ENCODE data around the gene PTPRM. TPM values are rescaled to one million over a fixed set of nuclear protein-coding genes. Genes with fewer than 3 reads are reported as not detected.

The PTPRM gene
- polyA plus RNA-seq, 1 donor (not counting 4 experiments of a cell fraction or from before 2014, with no cell fraction given) = 54.5 TPM

- dilution Hi-C loops (cut with MboI; ENCODE audit: extremely low pct_ligation_motif_present, low sequenced_read_pairs) = no loop called here
- H3K4me3 ChIP-seq (ENCODE audit: control insufficient read depth in 2 of 3, extremely low read depth in 1 of 3, insufficient read depth in 2 of 3, low read depth in 1 of 3, low read length in 3 of 3) = no peak overlapping the region
- no peaks in the 10 kb centered on the region for H3K4me1 ChIP-seq (ENCODE audit: control insufficient read depth, extremely low read depth, insufficient read depth, low read length)
- TF ChIP-seq CTCF (optimal IDR thresholded peaks at IDR 0.05 in 1 of 3, IDR thresholded peaks at IDR 0.05 in 1 of 3, conservative IDR thresholded peaks at IDR 0.05 in 1 of 3; ENCODE audit: extremely low read depth in 1 of 3, insufficient read depth in 2 of 3, low read length in 3 of 3) = no peak
- no peak for TF ChIP-seq EZH2 (IDR thresholded peaks at IDR 0.05; ENCODE audit: low read length)
- no peaks in the 10 kb centered on the region for H3K27me3 ChIP-seq (ENCODE audit: control insufficient read depth, extremely low read depth, insufficient read depth, low read length)
- H3K4me2 ChIP-seq (ENCODE audit: control insufficient read depth, extremely low read depth, insufficient read depth, low read depth, low read length) = no peak overlapping the region
- DNase-seq (ENCODE audit: low read depth, low spot score) = no peak
- no peaks in the 10 kb centered on the region for H3K36me3 ChIP-seq (ENCODE audit: control insufficient read depth in 2 of 2, extremely low read depth in 1 of 2, insufficient read depth in 2 of 2, low read length in 2 of 2)
- H3K9ac ChIP-seq (ENCODE audit: control insufficient read depth, extremely low read depth, insufficient read depth, low read length) = no peak overlapping the region
- no peaks in the 10 kb centered on the region for H3K9me3 ChIP-seq (ENCODE audit: control insufficient read depth, low read depth, low read length)
- no peak overlapping the region for H2AFZ ChIP-seq (ENCODE audit: control insufficient read depth, low read length)
- peak; percentile 20 for FAIRE-seq
- no peaks in the 10 kb centered on the region for H4K20me1 ChIP-seq (ENCODE audit: control insufficient read depth, extremely low read depth, insufficient read depth, low read length)
- H3K9me1 ChIP-seq (ENCODE audit: control insufficient read depth, extremely low read depth, insufficient read depth, low read length) = peaks cover 2% of the 10 kb centered on the region
- H3K79me2 ChIP-seq (ENCODE audit: control insufficient read depth, insufficient read depth, low read length) = peaks cover 4% of the 10 kb centered on the region
- H3K27ac ChIP-seq (ENCODE audit: control insufficient read depth, insufficient read depth, low read length) = no peak overlapping the region
These were observed 79.2 kb downstream of the PTPRM start for GRCh38 chr18:7646174-7646886.

- peaks cover 2% of the 10 kb centered on the region for H3K79me2 ChIP-seq (ENCODE audit: control insufficient read depth, insufficient read depth, low read length)
- no peak overlapping the region for H3K4me2 ChIP-seq (ENCODE audit: control insufficient read depth, extremely low read depth, insufficient read depth, low read depth, low read length)
- H3K9ac ChIP-seq (ENCODE audit: control insufficient read depth, extremely low read depth, insufficient read depth, low read length) = no peak overlapping the region
- TF ChIP-seq CTCF (optimal IDR thresholded peaks at IDR 0.05 in 1 of 3, IDR thresholded peaks at IDR 0.05 in 1 of 3, conservative IDR thresholded peaks at IDR 0.05 in 1 of 3; ENCODE audit: extremely low read depth in 1 of 3, insufficient read depth in 2 of 3, low read length in 3 of 3) (no peak), EZH2 (IDR thresholded peaks at IDR 0.05; ENCODE audit: low read length) (no peak)
- H3K27me3 ChIP-seq (ENCODE audit: control insufficient read depth, extremely low read depth, insufficient read depth, low read length) = no peaks in the 10 kb centered on the region
- H4K20me1 ChIP-seq (ENCODE audit: control insufficient read depth, extremely low read depth, insufficient read depth, low read length) = no peaks in the 10 kb centered on the region
- no peaks in the 10 kb centered on the region for H3K9me3 ChIP-seq (ENCODE audit: control insufficient read depth, low read depth, low read length)
- no peak overlapping the region for H2AFZ ChIP-seq (ENCODE audit: control insufficient read depth, low read length)
- no peak overlapping the region for H3K4me3 ChIP-seq (ENCODE audit: control insufficient read depth in 2 of 3, extremely low read depth in 1 of 3, insufficient read depth in 2 of 3, low read depth in 1 of 3, low read length in 3 of 3)
- dilution Hi-C loops (cut with MboI; ENCODE audit: extremely low pct_ligation_motif_present, low sequenced_read_pairs) = no loop called here
- no peaks in the 10 kb centered on the region for H3K4me1 ChIP-seq (ENCODE audit: control insufficient read depth, extremely low read depth, insufficient read depth, low read length)
- H3K27ac ChIP-seq (ENCODE audit: control insufficient read depth, insufficient read depth, low read length) = no peak overlapping the region
- no peak for DNase-seq (ENCODE audit: low read depth, low spot score)
- H3K9me1 ChIP-seq (ENCODE audit: control insufficient read depth, extremely low read depth, insufficient read depth, low read length) = peaks cover 2% of the 10 kb centered on the region
- no peaks in the 10 kb centered on the region for H3K36me3 ChIP-seq (ENCODE audit: control insufficient read depth in 2 of 2, extremely low read depth in 1 of 2, insufficient read depth in 2 of 2, low read length in 2 of 2)
- no peak for FAIRE-seq
These were observed 80.4 kb downstream of the PTPRM start for GRCh38 chr18:7647500-7647899.
